Pancreas (tissue), 10 donors: ENCODE data around the gene ARFGAP1. TPM values are rescaled to one million over a fixed set of nuclear protein-coding genes. Genes with fewer than 3 reads are reported as not detected.
A peak's percentile ranks its signal among the peaks of the same experiment; 100 is the strongest.

ENCODE experiments used
- ATAC-seq, 4 donors: fragments of 200-7000 bp; cut with Tn5 transposase; one replicate each; pipeline versions ENCODE4 v1.8.0 to v1.9.1; 2020; ENCODE audit warnings: mild to moderate bottlenecking in 4 of 4, moderate library complexity in 4 of 4
- DNase-seq, 6 donors: peaks; one replicate each; pipeline ENCODE4 v3.0.0-alpha.2; 2020
- FAIRE-seq: peaks from 2 replicates; lab custom pipeline; 2012; peaks lifted over from hg19 to GRCh38; lab: Jason Lieb, UNC
- H3K27ac ChIP-seq, 4 donors: fragments of 200-600 bp; sonication (generic); 1 replicate in 3 of 4; 2 replicates in 1 of 4; pipeline versions ENCODE4 v1.5.0 to v1.8.0; 2020
- H3K27me3 ChIP-seq, 4 donors: fragments of 200-600 bp; one replicate each; pipeline ENCODE4 v1.8.0; 2021
- H3K36me3 ChIP-seq, 3 donors: fragments of 200-600 bp; sonication (generic) in 1 of 3; one replicate each; pipeline versions ENCODE4 v1.5.0 to v1.8.0; 2020 to 2021
- H3K4me1 ChIP-seq, 3 donors: fragments of 200-600 bp; one replicate each; pipeline ENCODE4 v1.8.0; 2021
- H3K4me3 ChIP-seq, 4 donors: fragments of 200-600 bp; sonication (generic) in 2 of 4; one replicate each; pipeline versions ENCODE4 v1.5.0 to v1.8.0; 2020 to 2021
- H3K9me3 ChIP-seq, 4 donors: fragments of 200-600 bp; one replicate each; pipeline ENCODE4 v1.8.0; 2021
- WGBS, 2 donors: extraction: QIAGEN DNeasy Blood & Tissue Kit; methylation state at CpG; one replicate each; pipeline ENCODE4 v1.1.7; 2013; 5-methylcytosine and 5-hydroxymethylcytosine counted together
- intact Hi-C, 3 donors: fragments of 100-400 bp; cut with DNase I; formaldehyde crosslinking; loops; one replicate each; pipeline versions ENCODE4 v1.11.1 to v1.14.2; 2022
- polyA plus RNA-seq, 2 donors: library from polyadenylated mRNA; stranded (reverse); fragments of 200-250 nt; gene quantifications; one replicate each; pipeline ENCODE4 v1.2.3, GENCODE V29; 2013
- total RNA-seq, 6 donors: library from RNA; stranded (reverse); fragmentation: NEBNext Ultra II Directional in 4 of 6; extraction: Animal tissue kit (Norgen Biotek cat#: 25700) in 4 of 6; gene quantifications; one replicate each; pipeline versions ENCODE4 v1.2.1 to v1.2.4, GENCODE V29; 2021 to 2023
- TF ChIP-seq, protein P1 (sequence below), 4 donors: fragments of 200-600 bp; sonication (generic) in 3 of 4; IDR thresholded peaks; one replicate each; pipeline versions ENCODE4 v1.5.0 to v1.8.0; 2021; ENCODE audit warnings: antibody characterized with exemption in 4 of 4
- donor health status: healthy with polysubstance abuse.
- donor health status: DM: no; HTN: no; CAD: no; lungs with moderate emphysema.
- donor health status: DM: no; HTN: no; CAD: no.
- donor health status: control.
- donor health status: control.
- donor health status: Bipolar disorder and iron deficiency.
- donor health status: DM: yes; HTN: yes; CAD: no.
- donor health status: DM: no; HTN: no; CAD: no.
- donor health status: DM: no; HTN: no; CAD: no.
- donor health status: DM: yes; HTN: yes; CAD: no.

Gene ARFGAP1
- total and polyA plus RNA-seq, 8 donors = 34.0 to 251 (median 53.3) TPM

DNA sequence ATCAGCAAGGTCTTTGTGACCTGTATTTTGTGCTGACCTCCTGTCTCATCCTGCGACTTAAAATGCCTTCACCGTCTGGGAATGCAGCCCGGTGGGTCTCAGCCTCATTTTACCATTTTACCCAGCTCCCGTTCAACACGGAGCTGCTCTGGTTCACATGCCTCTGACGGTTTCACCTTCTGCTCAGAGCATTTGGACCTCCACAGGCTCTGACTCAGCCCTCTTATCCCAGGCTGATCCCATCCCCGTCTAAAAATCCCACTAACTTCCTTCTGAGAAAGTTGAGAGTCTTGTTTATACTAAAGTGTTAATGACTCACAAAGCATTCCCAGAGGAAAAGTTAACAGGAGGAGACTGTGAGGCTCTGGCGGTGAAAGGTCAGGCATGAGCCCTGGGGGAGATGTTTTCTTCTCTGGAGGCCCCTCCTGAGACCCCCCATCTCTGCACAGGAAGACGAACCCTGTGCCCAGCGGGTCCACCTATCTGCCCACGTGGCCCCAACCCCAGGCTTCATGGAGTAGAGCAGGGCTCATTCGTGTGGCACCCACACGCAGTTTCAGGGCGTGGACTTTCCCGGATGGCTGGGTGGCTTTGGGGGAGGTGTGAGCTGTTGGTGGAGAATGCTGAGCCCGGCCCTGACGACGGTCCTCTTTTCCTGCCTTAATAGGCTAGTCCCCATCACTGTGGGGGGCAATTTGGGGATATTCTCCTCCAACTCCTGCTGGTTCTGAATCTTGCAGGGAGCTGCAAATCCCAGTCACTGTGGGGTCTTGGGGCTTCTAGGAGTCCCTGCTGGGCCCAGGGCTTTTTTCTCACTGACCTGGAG lies 40.2 kb upstream of the ARFGAP1 start:
- no peak for FAIRE-seq
- H3K9me3 ChIP-seq = no peaks in the 10 kb centered on the region
- peak in 1 of 6 donors; percentile 38 for DNase-seq
- H3K4me3 ChIP-seq = no peak overlapping the region
- H3K27me3 ChIP-seq = peaks cover 0 to 3% (median 0%) of the 10 kb centered on the region in 4 donors
- no peak overlapping the region for H3K27ac ChIP-seq
- peak in 1 of 4 donors; percentile 19 for ATAC-seq
- WGBS, 2 donors = 33 to 39% methylated on average over 18 of the region's 18 CpGs
- TF ChIP-seq, protein P1, sequence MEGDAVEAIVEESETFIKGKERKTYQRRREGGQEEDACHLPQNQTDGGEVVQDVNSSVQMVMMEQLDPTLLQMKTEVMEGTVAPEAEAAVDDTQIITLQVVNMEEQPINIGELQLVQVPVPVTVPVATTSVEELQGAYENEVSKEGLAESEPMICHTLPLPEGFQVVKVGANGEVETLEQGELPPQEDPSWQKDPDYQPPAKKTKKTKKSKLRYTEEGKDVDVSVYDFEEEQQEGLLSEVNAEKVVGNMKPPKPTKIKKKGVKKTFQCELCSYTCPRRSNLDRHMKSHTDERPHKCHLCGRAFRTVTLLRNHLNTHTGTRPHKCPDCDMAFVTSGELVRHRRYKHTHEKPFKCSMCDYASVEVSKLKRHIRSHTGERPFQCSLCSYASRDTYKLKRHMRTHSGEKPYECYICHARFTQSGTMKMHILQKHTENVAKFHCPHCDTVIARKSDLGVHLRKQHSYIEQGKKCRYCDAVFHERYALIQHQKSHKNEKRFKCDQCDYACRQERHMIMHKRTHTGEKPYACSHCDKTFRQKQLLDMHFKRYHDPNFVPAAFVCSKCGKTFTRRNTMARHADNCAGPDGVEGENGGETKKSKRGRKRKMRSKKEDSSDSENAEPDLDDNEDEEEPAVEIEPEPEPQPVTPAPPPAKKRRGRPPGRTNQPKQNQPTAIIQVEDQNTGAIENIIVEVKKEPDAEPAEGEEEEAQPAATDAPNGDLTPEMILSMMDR (IDR thresholded peaks at IDR 0.05) = no peak
- H3K4me1 ChIP-seq = no peaks in the 10 kb centered on the region
- intact Hi-C loops = no loop called here
- no peaks in the 10 kb centered on the region for H3K36me3 ChIP-seq

DNA sequence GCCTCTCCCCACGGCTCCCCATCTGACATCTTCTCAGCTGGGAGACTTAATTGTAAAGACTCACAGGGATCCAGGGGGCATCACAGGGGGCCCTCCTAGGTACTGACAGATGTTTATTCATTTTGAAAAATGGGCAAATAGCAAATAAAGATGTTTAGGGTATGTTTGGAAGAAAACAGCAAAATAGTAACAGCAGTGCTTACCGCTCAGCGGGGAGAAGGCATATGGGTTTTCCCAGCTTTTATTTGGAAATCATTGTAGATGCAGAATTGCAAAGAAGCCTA lies 39.6 kb upstream of the ARFGAP1 start:
- no peak for FAIRE-seq
- no peak for ATAC-seq
- Histone ChIP-seq H3K27ac (no peak overlapping the region), H3K9me3 (no peaks in the 10 kb centered on the region), H3K4me1 (no peaks in the 10 kb centered on the region), H3K27me3 (peaks cover 0 to 3% (median 0%) of the 10 kb centered on the region in 4 donors), H3K36me3 (no peaks in the 10 kb centered on the region), H3K4me3 (no peak overlapping the region)
- DNase-seq = no peak
- intact Hi-C loops = no loop called here
- TF ChIP-seq, protein P1 (IDR thresholded peaks at IDR 0.05) = no peak
- WGBS, 2 donors = 63 to 69% methylated on average over 3 of the region's 3 CpGs

DNA sequence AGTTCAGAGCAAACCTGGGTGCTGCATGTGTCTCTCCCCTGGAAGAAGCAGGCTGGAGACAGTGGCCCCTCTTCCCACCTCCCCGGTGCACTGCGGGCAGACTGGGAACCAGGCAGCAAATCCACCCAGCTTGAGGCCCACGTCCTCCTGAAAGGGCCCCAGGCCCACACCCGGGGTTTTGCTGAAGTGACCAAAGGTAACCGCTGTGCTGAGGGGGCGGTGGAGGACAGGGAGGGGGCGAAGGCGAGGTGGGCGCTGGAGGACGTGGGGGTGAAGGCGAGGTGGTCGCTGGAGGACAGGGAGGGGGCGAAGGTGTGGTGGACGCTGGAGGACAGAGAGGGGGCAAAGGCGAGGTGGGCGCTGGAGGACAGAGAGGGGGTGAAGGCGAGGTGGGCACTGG lies 38.7 kb upstream of the ARFGAP1 start:
- Histone ChIP-seq H3K4me3 (no peak overlapping the region), H3K4me1 (no peaks in the 10 kb centered on the region), H3K27me3 (peaks cover 0 to 3% (median 0%) of the 10 kb centered on the region in 4 donors), H3K36me3 (no peaks in the 10 kb centered on the region), H3K9me3 (no peaks in the 10 kb centered on the region), H3K27ac (no peak overlapping the region)
- FAIRE-seq (no peak), DNase-seq (no peak), ATAC-seq (no peak)
- TF ChIP-seq, protein P1 (IDR thresholded peaks at IDR 0.05) = no peak
- WGBS, 2 donors = 65 to 78% methylated on average over 15 to 17 of the region's 17 CpGs
- intact Hi-C loops = no loop called here

DNA sequence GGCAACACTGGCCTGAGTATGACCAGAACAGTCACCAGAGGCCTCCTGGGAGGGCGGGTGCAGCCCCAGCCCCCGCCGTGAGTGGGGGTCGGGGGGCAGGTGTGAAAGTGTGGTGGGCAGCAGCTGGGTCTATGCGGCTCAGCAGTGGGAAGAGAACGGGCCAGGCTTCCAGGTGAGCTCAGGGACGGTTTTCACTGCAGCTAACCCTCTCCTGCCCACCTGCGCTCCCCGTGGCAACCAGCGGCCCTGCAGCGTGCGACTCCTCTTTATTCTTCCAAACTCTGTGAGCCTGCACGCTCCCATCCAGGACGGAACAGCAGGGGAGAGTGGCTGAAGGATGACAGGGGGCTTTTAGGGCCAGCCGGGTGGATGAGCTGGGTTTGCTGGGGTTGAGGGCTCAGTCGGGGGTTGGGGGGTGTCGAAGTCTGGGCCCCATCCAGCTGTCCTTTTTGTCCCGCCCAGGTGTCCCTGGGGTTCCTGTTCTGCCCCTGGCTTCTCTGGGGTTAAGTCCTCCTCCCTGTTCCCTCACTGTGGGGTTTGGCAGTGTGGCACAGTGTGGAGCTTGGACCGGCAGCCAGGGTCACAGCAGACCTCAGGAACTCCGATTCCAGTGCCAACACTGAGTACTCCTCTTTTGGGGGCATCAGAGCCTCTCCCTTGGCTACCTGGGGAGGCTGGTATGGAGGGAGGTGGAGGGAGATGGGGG lies 37.8 kb upstream of the ARFGAP1 start:
- FAIRE-seq (no peak), ATAC-seq (peak; percentile 64 to 85 (median 72)), DNase-seq (peak in 5 of 6 donors; percentile 20 to 83 (median 56))
- no peak overlapping the region for H3K4me3 ChIP-seq
- WGBS, 2 donors = 6 to 9% methylated on average over 20 of the region's 20 CpGs
- intact Hi-C loops = no loop called here
- TF ChIP-seq, protein P1 (IDR thresholded peaks at IDR 0.05) = peak in 3 of 4 donors; percentile 14 to 38 (median 18)
- H3K36me3 ChIP-seq = no peaks in the 10 kb centered on the region
- no peak overlapping the region for H3K27ac ChIP-seq
- H3K4me1 ChIP-seq = no peaks in the 10 kb centered on the region
- H3K9me3 ChIP-seq = no peaks in the 10 kb centered on the region
- peaks cover 0 to 3% (median 0%) of the 10 kb centered on the region in 4 donors for H3K27me3 ChIP-seq
